Esophagus muscularis mucosa (tissue), 4 donors: ENCODE measurements around the gene LGALS12. TPM values are rescaled to one million over a fixed set of nuclear protein-coding genes. Genes with fewer than 3 reads are reported as not detected.

Experiments used
- DNase-seq: peaks from one replicate; pipeline ENCODE4 v3.0.0-alpha.2; 2017; ENCODE audit errors: extremely low spot score
- H3K27ac ChIP-seq, 4 donors: fragments of 200-600 bp; sonication (generic); replicated peaks in 1 of 4; 1 replicate in 3 of 4; 2 replicates in 1 of 4; pipeline ENCODE4 v1.5.1; 2016 to 2019; ENCODE audit warnings: mild to moderate bottlenecking in 1 of 4
- H3K27me3 ChIP-seq, 4 donors: fragments of 200-600 bp; sonication (generic); one replicate each; pipeline versions ENCODE4 v1.5.1 to v1.6.0; 2016 to 2019
- H3K36me3 ChIP-seq, 4 donors: fragments of 200-600 bp; sonication (generic); one replicate each; pipeline ENCODE4 v1.5.1; 2016 to 2019
- H3K4me1 ChIP-seq, 4 donors: fragments of 200-600 bp; sonication (generic); one replicate each; pipeline ENCODE4 v1.5.1; 2016 to 2019
- H3K4me3 ChIP-seq, 4 donors: fragments of 200-600 bp; sonication (generic); 1 replicate in 2 of 4; 2 replicates in 2 of 4; pipeline ENCODE4 v1.5.1; 2016 to 2019; ENCODE audit warnings: mild to moderate bottlenecking in 4 of 4, moderate library complexity in 1 of 4
- H3K9me3 ChIP-seq, 4 donors: fragments of 200-600 bp; sonication (generic); 1 replicate in 3 of 4; 2 replicates in 1 of 4; pipeline ENCODE4 v1.5.1; 2016 to 2019
- CTCF ChIP-seq, 3 experiments: fragments of 200-600 bp in 2 of 3; fragments of 450-650 bp in 1 of 3; sonication (generic) in 2 of 3; IDR thresholded peaks; one replicate each; pipeline ENCODE4 v1.5.1; 2017 to 2019; ENCODE audit warnings: antibody characterized with exemption in 3 of 3, mild to moderate bottlenecking in 2 of 3, moderate library complexity in 1 of 3
- EP300 ChIP-seq: sonication (generic); formaldehyde crosslinking; IDR thresholded peaks from one replicate; pipeline ENCODE4 v1.6.1; 2017; ENCODE audit warnings: antibody characterized with exemption
- POLR2A ChIP-seq: fragments of 450-650 bp; IDR thresholded peaks from one replicate; pipeline ENCODE4 v1.6.1; 2017; ENCODE audit warnings: antibody characterized with exemption, moderate library complexity, mild to moderate bottlenecking, low read depth
- POLR2AphosphoS5 ChIP-seq, 2 donors: sonication (generic); formaldehyde crosslinking; IDR thresholded peaks; one replicate each; pipeline ENCODE4 v1.6.1; 2017; ENCODE audit warnings: antibody characterized with exemption in 2 of 2
- WGBS: methylation state at CpG from one replicate; pipeline ENCODE4 v1.1.5; 2018; 5-methylcytosine and 5-hydroxymethylcytosine counted together
- intact Hi-C: fragments of 100-400 bp; cut with DNase I; formaldehyde crosslinking; loops from one replicate; pipeline ENCODE4 v1.15.1; 2023
- total RNA-seq, 4 donors: library from RNA; depleted of rRNA; stranded (reverse); fragments of >200 nt; gene quantifications; one replicate each; pipeline versions ENCODE4 v1.1.0 to v1.2.1, GENCODE V29; 2016

The LGALS12 gene
- total RNA-seq, 4 donors from 2014 or later: not detected

- Histone ChIP-seq H3K9me3 (peaks cover 0 to 17% (median 12%) of the 10 kb centered on the region in 4 donors), H3K4me3 (no peak overlapping the region), H3K36me3 (no peaks in the 10 kb centered on the region), H3K4me1 (peaks cover 8 to 39% (median 32%) of the 10 kb centered on the region in 4 donors), H3K27ac (peak overlapping the region in 3 of 4 donors; percentile 86 to 90 (median 88)), H3K27me3 (no peaks in the 10 kb centered on the region)
- intact Hi-C loops: no loop called here
- no peak for TF ChIP-seq CTCF (IDR thresholded peaks at IDR 0.05)
- TF ChIP-seq EP300: no peak
- no peak for TF ChIP-seq POLR2AphosphoS5 (IDR thresholded peaks at IDR 0.05)
- no peak for TF ChIP-seq POLR2A
- no peak for DNase-seq
- WGBS: 65% methylated on average over 1 of the region's 1 CpG
Observed at GRCh38 chr11:63488789-63489188, 17.1 kb upstream of the LGALS12 start.

GRCh38 chr11:63489879-63490278 lies 16.0 kb upstream of the LGALS12 start:
- Histone ChIP-seq H3K27ac (peak overlapping the region; percentile 83 to 90 (median 87)), H3K4me1 (peaks cover 8 to 44% (median 33%) of the 10 kb centered on the region in 4 donors), H3K27me3 (no peaks in the 10 kb centered on the region), H3K9me3 (peaks cover 0 to 16% (median 10%) of the 10 kb centered on the region in 4 donors), H3K36me3 (no peaks in the 10 kb centered on the region), H3K4me3 (peak overlapping the region in 3 of 4 donors; percentile 64 to 68 (median 67))
- TF ChIP-seq POLR2AphosphoS5 (IDR thresholded peaks at IDR 0.05) (no peak), EP300 (no peak), CTCF (IDR thresholded peaks at IDR 0.05) (no peak), POLR2A (no peak)
- 53% methylated on average over 3 of the region's 3 CpGs for WGBS
- no peak for DNase-seq
- intact Hi-C loops: no loop called here

GRCh38 chr11:63490551-63491239 lies 15.2 kb upstream of the LGALS12 start, which contains the start of gene PLAAT5:
Gene PLAAT5, minus strand, starts transcription at chr11:63491167. Its CDS starts 133 bp downstream, at chr11:63491034.
- intact Hi-C loops: no loop called here
- peaks cover 8 to 52% (median 38%) of the 10 kb centered on the region in 4 donors for H3K4me1 ChIP-seq
- peaks cover 0 to 9% (median 3%) of the 10 kb centered on the region in 4 donors for H3K9me3 ChIP-seq
- no peaks in the 10 kb centered on the region for H3K36me3 ChIP-seq
- WGBS: 11% methylated on average over 43 of the region's 60 CpGs
- H3K27me3 ChIP-seq: no peaks in the 10 kb centered on the region
- peak within 1 kb of the TSS; percentile 64 to 72 (median 68) for H3K4me3 ChIP-seq
- H3K27ac ChIP-seq: peak within 1 kb of the TSS; percentile 83 to 90 (median 87)
- peak in 1 of 2 donors; percentile 52 for TF ChIP-seq POLR2AphosphoS5 (IDR thresholded peaks at IDR 0.05)
- no peak for TF ChIP-seq EP300
- no peak for DNase-seq

GRCh38 chr11:63491240-63491587 lies 14.7 kb upstream of the LGALS12 start:
- WGBS: 2% methylated on average over 13 of the region's 13 CpGs
- peak overlapping the region; percentile 64 to 72 (median 68) for H3K4me3 ChIP-seq
- H3K27ac ChIP-seq: peak overlapping the region; percentile 83 to 90 (median 87)
- no peak for DNase-seq
- peaks cover 0 to 4% (median 0%) of the 10 kb centered on the region in 4 donors for H3K9me3 ChIP-seq
- no peaks in the 10 kb centered on the region for H3K27me3 ChIP-seq
- peaks cover 8 to 53% (median 38%) of the 10 kb centered on the region in 4 donors for H3K4me1 ChIP-seq
- H3K36me3 ChIP-seq: no peaks in the 10 kb centered on the region
- intact Hi-C loops: no loop called here
- TF ChIP-seq POLR2A: no peak

- H3K27ac ChIP-seq: peak overlapping the region; percentile 83 to 90 (median 87)
- intact Hi-C loops: no loop called here
- H3K4me3 ChIP-seq: peak overlapping the region; percentile 64 to 72 (median 68)
- H3K27me3 ChIP-seq: no peaks in the 10 kb centered on the region
- 47% methylated on average over 11 of the region's 11 CpGs for WGBS
- no peaks in the 10 kb centered on the region for H3K36me3 ChIP-seq
- H3K9me3 ChIP-seq: no peaks in the 10 kb centered on the region
- H3K4me1 ChIP-seq: peaks cover 8 to 53% (median 38%) of the 10 kb centered on the region in 4 donors
- DNase-seq: no peak
- TF ChIP-seq CTCF (IDR thresholded peaks at IDR 0.05) (no peak), POLR2AphosphoS5 (IDR thresholded peaks at IDR 0.05) (no peak), EP300 (no peak), POLR2A (no peak)
Observed at GRCh38 chr11:63491636-63492372, 14.1 kb upstream of the LGALS12 start.
